ENCODE data around the gene SNED1.
A peak's percentile ranks its signal among the peaks of the same experiment; 100 is the strongest.

SNED1 gene

DNA sequence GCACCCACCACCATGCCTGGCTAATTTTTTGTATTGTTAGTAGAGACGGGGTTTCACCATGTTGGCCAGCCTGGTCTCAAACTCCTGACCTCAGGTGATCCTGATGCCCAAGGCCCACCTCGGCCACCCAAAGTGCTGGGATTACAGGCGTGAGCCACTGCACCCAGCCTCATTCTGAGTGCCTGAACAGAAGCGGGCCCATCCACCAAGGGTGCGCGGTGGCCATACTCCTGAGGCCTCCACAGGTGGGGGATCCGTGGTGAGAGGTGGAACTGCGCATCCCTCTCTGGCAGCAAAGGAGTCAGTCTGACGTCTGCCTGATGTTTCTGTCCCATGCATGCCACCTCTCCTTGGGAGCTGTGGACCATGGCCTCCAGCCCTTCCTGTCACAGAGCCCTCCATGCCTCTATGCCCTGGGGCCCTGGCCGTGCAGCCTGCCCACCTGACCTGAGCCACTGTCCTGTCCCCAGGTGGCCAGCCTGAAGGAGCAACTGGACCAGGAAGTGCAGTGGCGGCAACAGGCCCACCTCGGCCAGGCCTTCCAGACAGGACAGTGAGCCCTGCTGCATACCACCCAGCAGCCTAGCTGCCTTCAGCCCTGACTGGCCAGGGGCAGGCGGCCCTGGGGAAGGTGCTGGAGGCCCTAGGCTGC lies 7.6 kb upstream of the SNED1 start:
- TF ChIP-seq PAX5 (IDR thresholded peaks at IDR 0.05; ENCODE audit: insufficient read depth, low read length, severe bottlenecking) (no peak), POLR2A (IDR thresholded peaks at IDR 0.05; ENCODE audit: low read depth, low read length) (no peak), POLR2AphosphoS5 (IDR thresholded peaks at IDR 0.05; ENCODE audit: low read depth, low read length) (no peak), SPI1 (IDR thresholded peaks at IDR 0.05; ENCODE audit: low read depth, low read length) (no peak), TAF1 (IDR thresholded peaks at IDR 0.05; ENCODE audit: low read depth, low read length) (no peak), POU2F2 (IDR thresholded peaks at IDR 0.05; ENCODE audit: low read depth, low read length) (no peak)
- FAIRE-seq, result no peak
- DNase-seq (ENCODE audit: insufficient read length, low spot score), result no peak

DNA sequence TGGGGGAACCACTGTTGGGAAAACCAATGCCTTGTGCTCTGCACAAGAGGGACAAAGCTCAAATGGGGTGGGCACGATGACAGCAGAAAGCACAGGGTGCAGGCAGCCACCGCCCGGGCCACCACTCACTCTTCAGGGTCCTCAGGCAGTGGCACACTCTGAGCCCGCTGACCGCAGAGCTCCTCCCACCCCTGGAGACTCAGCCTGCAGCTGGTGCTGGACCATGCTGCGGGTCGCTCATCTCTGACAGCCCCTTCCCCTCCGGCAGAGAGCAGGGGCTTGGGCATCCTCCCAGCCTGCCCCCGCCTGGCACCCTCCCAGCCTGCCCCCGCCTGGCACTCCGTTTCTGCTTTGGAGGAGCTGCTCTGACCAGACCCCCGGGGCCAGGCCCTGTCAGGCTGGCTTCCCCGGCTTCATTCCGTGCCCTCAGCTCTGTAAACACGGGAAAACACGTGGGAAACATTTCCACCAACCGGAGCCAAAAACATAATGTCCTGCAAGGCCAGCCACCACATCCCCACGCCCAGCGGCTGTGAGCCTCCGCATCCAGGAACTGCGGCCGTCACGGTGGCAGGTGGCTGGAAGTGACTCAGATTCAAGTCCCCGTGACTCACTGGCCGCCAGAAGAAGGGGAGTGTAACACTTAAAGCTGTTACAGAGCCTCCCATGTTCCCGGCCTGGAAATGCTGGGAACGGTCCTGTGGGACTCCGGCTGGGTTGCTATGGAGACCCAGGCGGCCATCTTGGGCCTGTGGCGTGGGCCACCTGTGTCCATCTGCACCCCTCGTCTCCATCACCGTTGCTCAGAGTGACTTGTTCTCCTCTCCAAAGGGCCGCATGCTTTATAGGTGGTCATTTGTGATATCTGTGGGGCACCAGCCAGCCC lies 6.8 kb upstream of the SNED1 start:
- TF ChIP-seq POU2F2 (IDR thresholded peaks at IDR 0.05; ENCODE audit: low read depth, low read length), result no peak
- TF ChIP-seq TAF1 (IDR thresholded peaks at IDR 0.05; ENCODE audit: low read depth, low read length), result no peak
- no peak for TF ChIP-seq PAX5 (IDR thresholded peaks at IDR 0.05; ENCODE audit: insufficient read depth, low read length, severe bottlenecking)
- FAIRE-seq (no peak), DNase-seq (ENCODE audit: insufficient read length, low spot score) (no peak)

DNA sequence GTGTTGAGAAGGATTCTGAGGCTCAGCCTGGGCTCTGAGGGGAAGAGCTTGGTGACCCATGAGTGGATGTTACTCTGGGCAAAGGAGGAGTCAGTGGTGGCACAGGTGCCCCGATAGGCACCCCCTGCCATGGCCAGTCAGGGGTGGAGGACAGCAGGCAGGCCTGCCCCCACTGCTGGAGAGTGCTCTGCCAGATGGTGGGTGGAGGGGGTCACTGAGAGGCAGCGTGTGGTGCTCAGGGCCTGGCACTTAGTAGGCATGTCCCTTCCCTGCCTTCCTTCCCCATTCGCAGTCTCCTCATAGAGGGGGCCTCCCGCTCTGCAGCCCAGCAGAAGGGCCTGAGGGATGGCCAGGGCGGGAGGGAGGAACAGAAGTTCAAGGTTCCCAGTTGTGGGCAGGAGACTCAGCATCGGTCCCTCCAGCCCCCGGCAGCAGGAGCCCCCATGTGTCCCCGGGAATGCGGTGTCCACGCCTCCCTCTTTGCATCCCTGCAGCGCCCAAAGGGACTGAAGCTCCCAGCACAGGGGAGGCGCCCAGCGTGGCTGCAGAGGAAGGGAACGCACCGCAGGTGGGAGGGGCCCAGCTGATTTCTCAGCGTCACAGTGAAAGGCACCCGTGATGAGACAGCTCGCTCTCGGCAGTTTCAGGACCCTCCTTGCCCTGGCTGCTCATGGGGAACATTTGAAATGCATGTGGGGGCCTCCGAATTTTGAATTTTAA lies 5.7 kb upstream of the SNED1 start:
- FAIRE-seq (no peak), DNase-seq (ENCODE audit: insufficient read length, low spot score) (no peak)
- TF ChIP-seq PAX5 (IDR thresholded peaks at IDR 0.05; ENCODE audit: insufficient read depth, low read length, severe bottlenecking) (no peak), POLR2AphosphoS5 (IDR thresholded peaks at IDR 0.05; ENCODE audit: low read depth, low read length) (no peak), SPI1 (IDR thresholded peaks at IDR 0.05; ENCODE audit: low read depth, low read length) (no peak), POU2F2 (IDR thresholded peaks at IDR 0.05; ENCODE audit: low read depth, low read length) (no peak), TAF1 (IDR thresholded peaks at IDR 0.05; ENCODE audit: low read depth, low read length) (no peak), POLR2A (IDR thresholded peaks at IDR 0.05; ENCODE audit: low read depth, low read length) (no peak)

DNA sequence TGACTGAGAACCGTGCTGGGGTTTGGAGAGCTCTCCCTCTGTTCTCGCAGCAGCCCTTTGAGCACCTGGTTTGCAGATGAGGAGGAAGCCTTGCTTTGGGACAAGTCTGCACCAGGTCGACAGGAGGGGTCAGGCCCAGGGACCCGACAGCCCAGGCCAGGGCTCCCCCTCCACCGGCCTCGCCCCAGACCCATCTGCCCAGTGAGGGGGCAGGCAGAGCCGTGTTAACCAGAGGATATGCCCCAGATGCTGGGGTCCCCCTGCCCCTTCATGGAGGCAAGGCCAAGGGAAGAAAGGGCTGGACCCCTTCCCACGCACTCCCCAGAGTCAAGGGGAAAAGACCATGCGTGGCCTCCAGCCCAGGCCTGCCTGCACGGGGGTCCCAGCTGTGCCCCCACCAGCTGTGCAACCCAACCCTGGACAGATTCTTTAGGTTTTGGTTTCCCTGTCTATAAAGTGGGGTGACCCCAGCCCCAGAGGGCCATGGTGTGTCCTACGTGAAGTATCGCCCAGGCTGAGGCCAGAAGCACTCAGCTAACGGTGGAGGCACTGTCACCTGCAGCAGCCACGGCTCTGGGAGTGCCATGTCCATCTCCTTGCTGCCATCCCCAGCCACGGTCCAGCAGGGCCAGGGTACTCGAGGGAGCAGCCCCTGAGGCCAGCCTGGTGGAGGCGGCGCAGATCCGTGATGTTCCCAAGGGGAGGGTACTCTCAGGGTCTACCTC lies 4.8 kb upstream of the SNED1 start:
- no peak for FAIRE-seq
- DNase-seq (ENCODE audit: insufficient read length, low spot score), result no peak
- TF ChIP-seq POLR2AphosphoS5 (IDR thresholded peaks at IDR 0.05; ENCODE audit: low read depth, low read length), result no peak
- no peak for TF ChIP-seq POLR2A (IDR thresholded peaks at IDR 0.05; ENCODE audit: low read depth, low read length)
- TF ChIP-seq TAF1 (IDR thresholded peaks at IDR 0.05; ENCODE audit: low read depth, low read length), result no peak
- TF ChIP-seq PAX5 (IDR thresholded peaks at IDR 0.05; ENCODE audit: insufficient read depth, low read length, severe bottlenecking), result no peak
- no peak for TF ChIP-seq POU2F2 (IDR thresholded peaks at IDR 0.05; ENCODE audit: low read depth, low read length)
- TF ChIP-seq SPI1 (IDR thresholded peaks at IDR 0.05; ENCODE audit: low read depth, low read length), result no peak

DNA sequence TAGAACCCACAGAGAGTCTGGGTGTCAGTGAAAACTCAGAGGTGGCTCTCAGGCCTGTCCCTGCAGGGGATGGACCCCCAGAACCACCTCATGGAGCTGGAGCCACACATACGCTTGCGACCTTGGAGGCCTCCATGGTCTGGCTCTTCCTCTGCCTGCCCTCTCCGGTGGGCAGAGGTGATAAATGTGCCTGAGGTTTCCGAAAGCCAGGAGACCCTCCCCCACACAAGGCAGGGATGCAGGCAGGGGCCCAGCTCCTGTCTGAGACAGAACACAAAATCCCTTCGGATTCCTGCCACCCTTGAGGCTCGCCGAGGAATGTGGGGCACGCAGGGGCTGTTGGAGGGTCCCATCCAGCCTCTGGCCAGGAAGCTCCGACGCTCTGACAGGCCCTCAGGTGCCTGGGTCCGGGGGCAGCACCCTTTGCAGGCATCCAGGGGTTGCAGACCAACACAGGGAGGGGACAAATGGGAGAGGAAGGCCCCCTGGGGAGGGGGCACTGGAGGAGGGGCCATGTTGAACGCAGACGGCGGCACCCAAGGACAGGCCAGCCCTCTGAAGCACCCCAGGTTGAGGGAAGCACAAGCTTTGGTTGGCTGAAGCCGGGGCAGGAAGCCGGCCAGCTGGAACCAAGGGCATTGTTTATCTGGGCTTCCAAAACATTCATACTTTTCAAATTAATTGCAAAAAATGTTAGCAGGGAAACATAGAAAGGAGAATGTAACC lies 4.1 kb upstream of the SNED1 start:
- TF ChIP-seq POLR2AphosphoS5 (IDR thresholded peaks at IDR 0.05; ENCODE audit: low read depth, low read length) (no peak), POLR2A (IDR thresholded peaks at IDR 0.05; ENCODE audit: low read depth, low read length) (no peak), POU2F2 (IDR thresholded peaks at IDR 0.05; ENCODE audit: low read depth, low read length) (no peak), SPI1 (IDR thresholded peaks at IDR 0.05; ENCODE audit: low read depth, low read length) (no peak), TAF1 (IDR thresholded peaks at IDR 0.05; ENCODE audit: low read depth, low read length) (no peak), PAX5 (IDR thresholded peaks at IDR 0.05; ENCODE audit: insufficient read depth, low read length, severe bottlenecking) (no peak)
- DNase-seq (ENCODE audit: insufficient read length, low spot score), result no peak
- FAIRE-seq, result no peak

DNA sequence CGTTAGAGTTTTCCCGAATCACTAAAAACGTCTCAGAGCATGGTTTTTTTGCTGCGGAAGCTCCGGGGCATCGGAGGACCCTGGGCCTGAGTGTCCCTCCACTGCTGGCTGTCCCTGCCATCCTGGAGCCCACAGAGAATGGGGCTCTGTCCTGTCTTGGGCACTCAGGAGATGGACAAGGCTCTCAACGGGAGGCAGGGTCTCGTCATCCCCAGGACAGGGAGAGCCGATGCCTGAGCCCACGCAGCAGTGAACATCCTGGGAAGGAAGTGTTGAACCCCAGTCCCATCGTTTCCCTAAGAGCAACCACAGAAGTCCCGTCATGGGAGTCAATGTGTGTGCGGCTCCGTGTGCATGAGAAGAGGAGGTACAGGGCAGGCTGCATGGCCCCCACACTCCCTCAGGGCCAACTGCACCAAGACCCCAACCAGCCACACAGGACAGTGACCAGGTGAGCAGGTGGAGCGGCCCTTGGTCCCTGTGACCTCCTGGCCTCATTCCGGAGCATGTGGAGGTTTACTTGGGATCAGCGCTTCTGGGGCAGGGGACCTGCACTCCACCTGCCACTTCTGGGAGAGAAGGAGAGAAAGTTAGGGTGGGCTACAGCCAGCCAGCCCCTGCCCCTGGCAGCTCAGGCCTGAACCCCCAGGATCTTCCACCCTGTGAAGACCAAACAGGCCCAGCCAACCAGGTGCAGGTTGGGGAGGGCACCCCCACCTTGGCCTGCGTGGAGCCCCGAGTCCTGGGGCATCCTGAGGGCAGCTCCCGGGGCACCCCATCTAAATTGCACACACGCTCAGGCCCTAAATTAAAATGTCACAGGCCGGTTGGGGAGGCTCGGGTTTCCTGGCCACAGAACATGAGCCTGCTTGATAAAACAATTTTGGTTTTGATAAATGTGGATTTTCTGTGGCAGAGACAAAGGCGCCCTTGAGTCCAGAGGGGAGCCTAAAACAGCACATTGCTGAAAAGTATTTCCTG lies 3.1 kb upstream of the SNED1 start:
- TF ChIP-seq POU2F2 (IDR thresholded peaks at IDR 0.05; ENCODE audit: low read depth, low read length), result no peak
- no peak for TF ChIP-seq PAX5 (IDR thresholded peaks at IDR 0.05; ENCODE audit: insufficient read depth, low read length, severe bottlenecking)
- TF ChIP-seq POLR2A (IDR thresholded peaks at IDR 0.05; ENCODE audit: low read depth, low read length), result no peak
- TF ChIP-seq SPI1 (IDR thresholded peaks at IDR 0.05; ENCODE audit: low read depth, low read length), result no peak
- no peak for TF ChIP-seq POLR2AphosphoS5 (IDR thresholded peaks at IDR 0.05; ENCODE audit: low read depth, low read length)
- TF ChIP-seq TAF1 (IDR thresholded peaks at IDR 0.05; ENCODE audit: low read depth, low read length), result no peak
- FAIRE-seq (no peak), DNase-seq (ENCODE audit: insufficient read length, low spot score) (no peak)

DNA sequence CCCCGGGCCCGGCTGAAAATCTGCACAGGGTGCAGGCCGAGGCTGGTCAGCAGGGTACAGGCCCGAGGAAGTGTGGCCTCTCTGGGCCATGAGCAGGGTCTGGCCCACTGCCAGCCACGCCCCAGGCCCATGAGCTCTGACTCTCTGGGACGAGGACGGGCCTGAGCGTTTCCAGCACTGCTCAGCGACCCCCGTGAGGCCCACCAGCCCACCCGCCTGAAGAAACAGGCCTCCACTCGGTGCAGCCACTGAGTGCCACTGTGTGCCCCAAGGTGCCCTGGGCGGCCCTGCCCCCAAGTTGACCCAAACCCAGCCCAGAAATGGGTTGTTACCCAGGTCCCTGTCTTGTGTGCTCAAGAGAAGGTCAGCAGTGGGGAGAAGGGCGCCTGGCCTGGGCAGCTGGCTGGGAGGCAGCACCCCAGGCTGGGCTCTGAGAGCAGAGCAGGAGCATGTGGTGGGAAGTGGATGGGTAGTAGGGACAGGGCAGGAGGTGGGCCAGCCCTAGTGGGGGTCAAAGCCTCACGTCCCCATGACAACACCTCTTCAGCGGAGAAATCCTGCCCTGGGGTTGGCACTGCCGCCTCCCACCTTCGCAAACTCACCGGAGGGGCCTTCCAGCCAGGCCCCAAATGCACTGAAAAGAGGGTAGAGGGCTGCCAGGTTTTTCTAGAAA lies 2.1 kb upstream of the SNED1 start:
- TF ChIP-seq PAX5 (IDR thresholded peaks at IDR 0.05; ENCODE audit: insufficient read depth, low read length, severe bottlenecking) (no peak), SPI1 (IDR thresholded peaks at IDR 0.05; ENCODE audit: low read depth, low read length) (no peak), TAF1 (IDR thresholded peaks at IDR 0.05; ENCODE audit: low read depth, low read length) (no peak), POU2F2 (IDR thresholded peaks at IDR 0.05; ENCODE audit: low read depth, low read length) (no peak), POLR2A (IDR thresholded peaks at IDR 0.05; ENCODE audit: low read depth, low read length) (no peak), POLR2AphosphoS5 (IDR thresholded peaks at IDR 0.05; ENCODE audit: low read depth, low read length) (no peak)
- DNase-seq (ENCODE audit: insufficient read length, low spot score) (peak; percentile 5), FAIRE-seq (no peak)
